GM19463 (cell line): ENCODE measurements around the gene SLC35D1.
"Not testable (repeated sequence)": the region's sequence is repeated elsewhere in the genome, so short reads cannot be mapped to it uniquely, and the experiment has no call there.

Experiments used
- ATAC-seq: cut with Tn5 transposase; IDR thresholded peaks from one replicate; pipeline ENCODE4 v1.9.1; 2021; ENCODE audit warnings: mild to moderate bottlenecking, moderate library complexity; ENCODE audit not compliant: unreplicated experiment

SLC35D1 gene

DNA sequence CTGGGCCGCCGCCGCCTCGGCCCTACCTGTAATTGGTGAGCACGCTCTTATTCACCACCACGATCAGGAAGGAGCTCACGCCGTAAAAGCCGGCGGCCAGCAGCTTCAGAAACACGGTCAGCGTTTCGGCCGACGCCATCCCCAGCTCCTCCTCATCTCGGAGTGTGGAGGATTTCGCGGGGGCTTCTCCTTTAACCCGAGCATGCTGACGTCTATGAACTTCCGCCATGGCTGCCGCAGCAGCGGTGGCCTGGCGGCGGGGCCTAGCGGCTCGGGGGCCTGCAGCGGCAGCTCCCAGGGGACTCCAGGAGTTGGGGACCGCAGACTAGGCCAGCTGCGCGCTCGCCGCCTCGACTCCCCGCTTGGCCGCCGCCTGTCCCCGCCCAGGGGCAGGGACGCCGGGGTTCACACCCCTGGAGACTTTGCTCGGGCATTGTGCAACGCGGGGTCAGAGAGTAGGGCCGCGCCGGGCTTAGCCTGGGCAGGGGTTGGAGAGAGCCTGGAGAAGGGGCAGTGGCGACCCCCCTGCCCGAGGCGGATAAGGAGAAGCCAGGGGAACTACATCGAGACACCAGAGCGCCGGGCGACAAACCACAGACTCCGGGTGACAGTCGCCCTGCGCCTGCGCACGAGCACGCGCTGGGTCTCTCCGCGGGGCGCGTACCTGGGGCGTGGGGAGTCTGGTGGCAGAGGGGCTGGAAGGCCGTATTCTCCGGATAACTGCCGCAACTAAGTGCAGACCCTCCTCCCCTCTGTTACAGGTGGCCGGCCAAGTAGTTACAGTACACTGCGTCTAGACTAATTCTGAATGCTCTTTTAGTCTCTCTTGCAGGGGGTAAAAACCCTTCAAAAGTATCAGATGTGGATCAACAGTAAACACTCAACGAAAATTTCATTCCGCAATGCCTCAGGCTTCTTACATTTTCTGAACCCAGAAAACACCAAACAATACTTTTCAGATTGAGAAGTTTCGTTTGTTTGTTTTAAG is at the start of gene SLC35D1:
Gene SLC35D1, minus strand, starts transcription at position 364 of the 988 bp plus-strand sequence. Its CDS starts 135 bp downstream, at position 229.
- peak; percentile 80 for ATAC-seq

DNA sequence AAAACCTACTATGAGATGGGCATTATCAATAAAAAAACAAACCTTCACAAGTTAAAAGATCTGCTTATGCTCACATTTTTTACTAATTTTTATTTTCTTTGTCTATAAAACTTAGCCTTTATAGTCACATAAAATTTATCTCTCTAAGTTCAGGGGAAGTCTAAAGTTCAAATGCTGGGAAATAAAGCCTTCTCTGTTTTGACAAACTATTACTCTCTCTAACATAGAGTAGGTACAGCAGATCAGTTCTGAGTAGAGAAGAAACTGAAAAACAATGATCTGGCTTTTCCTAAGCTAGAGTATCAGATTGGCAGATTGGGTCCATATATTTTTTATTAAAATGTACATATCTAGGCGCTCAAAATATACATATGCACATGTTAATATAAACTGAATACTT is 49.6 kb upstream of the SLC35D1 start:
- ATAC-seq: no peak

DNA sequence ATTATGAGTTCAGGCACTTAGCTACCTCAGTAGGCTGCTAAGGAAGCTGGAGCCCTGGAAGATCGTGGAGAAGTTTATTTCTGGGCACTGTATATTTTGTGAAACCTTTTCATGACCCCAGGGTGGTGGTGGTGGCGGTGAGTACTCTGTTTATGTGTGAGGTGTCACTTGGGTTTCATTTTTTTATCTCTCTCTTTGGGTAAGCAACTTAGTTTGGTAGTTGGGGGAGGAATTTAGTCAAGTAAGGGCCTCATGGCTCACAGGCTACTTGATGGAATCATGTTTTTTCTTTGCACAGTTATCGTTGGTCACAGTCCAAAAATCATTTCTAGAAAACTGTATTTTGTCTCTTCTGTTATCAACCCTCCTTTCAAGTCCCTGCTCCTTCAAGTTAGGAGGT is 46.9 kb upstream of the SLC35D1 start:
- no peak for ATAC-seq

DNA sequence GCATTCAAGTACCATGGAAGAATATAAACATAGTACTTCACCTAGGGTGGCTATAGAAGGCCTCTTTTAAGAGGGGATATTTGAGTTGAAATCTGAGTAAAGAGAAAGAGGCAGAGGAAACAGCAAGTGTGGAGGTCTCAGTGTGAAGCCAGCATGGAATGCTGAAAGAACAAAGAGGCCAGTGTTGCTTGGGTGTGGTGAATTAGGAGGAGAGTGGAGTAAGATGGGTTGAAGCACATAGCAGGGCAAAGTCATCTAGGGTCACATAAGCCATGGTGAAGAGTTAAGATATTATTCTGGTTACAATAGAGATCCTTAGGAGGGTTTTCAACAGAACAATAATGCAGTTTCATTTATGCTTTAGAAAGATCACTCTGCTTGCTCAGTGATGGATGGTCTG is 43.4 kb upstream of the SLC35D1 start:
- ATAC-seq: no peak

DNA sequence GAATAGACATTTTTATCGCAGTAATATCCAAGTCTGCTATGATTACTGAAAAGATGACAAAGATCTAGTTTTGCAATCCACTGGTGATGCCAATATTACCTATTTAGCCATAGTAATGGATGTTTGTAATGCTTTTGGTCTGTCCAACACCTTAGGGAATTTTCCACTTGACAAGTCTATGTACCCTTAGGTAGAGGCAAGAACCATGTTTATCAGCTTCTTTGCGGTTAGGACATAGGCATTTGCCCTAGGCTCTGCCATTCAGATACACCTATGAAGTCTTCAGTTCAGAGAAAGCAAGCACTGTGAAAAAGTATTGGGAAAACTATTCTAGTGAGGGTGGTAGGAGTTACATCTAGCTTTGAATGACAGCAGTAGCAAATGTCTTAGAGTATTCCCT is 40.2 kb upstream of the SLC35D1 start:
- no peak for ATAC-seq

DNA sequence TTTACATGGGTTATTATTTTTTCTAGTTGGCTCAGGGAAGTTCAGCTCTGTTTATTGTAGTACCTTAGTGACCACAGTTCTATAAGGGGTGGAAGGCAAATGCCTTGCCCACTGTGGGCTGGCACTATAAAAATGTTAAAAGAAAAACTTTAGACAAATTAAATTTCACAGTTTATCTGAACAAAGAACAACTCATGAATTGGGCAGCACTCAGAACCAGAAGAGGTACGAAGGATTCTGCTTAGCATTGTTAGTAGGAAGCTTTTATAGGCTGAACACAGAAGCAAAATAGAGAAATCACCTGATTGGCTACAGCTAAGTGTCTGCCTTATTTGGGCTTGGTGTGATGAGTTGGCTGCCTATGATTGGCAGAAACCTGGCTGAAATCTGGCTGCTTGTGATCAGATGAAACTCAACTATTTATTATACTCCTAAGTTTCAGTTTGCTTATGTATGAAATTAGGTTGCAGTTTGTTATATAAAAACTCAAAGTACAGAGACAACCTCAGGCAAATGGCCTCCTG is 35.8 kb upstream of the SLC35D1 start:
- no peak for ATAC-seq

DNA sequence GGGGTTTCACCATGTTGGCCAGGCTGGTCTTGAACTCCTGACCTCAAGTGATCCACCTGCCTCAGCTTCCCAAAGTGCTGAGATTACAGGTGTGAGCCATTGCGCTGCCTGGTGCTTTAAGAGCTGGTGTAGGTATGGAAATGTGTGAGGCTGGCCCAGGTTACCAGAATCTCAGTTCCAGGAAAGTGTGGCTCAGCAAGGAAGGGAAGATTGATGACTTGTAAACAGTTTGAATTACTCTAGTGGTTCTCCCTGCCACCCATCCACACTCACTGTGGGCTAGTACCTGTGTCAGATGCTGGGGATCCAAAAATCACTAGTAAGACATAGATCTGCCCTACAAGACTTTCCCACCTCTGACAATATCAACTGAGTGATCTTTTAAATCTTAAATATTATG is 34.5 kb upstream of the SLC35D1 start:
- ATAC-seq: no peak

DNA sequence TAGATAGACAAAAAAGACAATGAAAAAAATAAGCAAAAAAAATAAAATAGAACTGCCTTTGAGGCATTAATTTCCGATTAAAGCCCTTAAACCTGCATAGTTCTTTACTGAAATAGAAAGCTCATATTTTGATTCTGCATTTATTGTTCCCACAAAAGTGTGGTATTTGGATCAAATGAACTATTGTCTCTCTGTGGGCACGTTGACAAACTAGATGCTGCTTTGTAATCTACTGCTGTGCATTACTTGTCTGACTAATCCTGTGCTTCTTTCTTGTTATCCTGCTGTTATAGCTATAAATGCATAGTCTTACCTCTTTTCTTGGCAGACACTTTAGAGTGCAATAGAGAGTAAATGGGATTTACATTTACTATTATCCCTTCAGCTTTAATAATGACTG is 31.4 kb upstream of the SLC35D1 start:
- no peak for ATAC-seq

DNA sequence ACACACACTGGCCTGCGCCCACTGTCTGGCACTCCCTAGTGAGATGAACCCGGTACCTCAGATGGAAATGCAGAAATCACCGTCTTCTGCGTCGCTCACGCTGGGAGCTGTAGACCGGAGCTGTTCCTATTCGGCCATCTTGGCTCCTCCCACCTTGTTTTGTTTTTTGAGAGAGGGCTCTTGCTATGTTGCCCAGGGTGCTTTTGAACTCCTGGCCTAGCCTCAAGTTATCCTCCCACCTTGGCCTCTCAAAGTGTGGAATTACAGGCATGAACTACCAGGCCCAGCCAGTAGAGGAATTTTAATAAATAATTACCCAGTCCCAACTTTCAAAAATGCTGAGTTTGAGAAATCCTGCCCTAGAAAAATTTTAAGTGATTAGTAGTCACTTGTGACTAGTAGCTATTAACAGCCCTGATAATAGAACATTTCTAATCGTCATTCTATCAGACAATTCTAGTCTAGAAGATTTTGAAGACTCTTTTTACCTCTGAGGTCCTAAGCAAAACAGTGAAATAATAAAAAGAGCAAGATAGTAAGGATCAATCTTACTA is 30.9 kb upstream of the SLC35D1 start:
- ATAC-seq: no peak

DNA sequence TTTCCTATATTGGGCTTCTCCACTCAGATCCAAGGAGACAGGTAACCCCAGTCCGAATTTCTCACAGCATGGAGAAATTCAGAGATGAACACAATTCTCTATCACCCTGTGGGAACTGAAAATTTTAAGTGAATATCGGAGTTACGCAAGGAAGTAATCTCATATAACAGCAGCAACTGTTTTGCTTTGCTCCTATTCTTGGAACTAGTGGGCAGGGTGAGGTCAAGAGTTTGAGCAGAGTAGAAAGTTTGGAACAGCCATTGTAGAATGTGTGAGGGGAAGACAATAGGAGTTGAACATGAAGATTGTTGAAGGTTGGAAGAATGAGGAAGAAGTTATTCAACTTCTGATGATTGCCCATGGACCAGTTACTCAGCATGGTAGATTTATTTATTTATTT is 24.3 kb upstream of the SLC35D1 start:
- ATAC-seq: no peak

DNA sequence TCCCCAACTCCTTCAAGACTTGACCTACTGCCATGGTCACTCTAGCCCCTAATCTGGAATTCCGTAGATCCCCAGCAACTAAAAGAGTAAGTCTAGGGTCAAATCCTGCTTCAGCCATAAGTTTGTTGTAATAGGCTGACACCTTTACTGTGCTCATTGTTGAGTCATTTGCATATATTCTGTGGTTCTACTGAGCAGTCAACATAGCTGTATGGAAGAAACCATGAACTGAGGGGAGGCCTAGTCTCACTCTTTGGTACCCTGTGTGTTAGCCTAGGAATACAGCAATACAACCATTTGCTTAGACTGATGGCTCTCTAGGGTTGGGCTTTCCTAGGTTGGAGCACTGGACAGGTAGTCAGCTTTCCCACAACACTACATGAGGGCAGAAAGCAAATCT is 23.6 kb upstream of the SLC35D1 start:
- ATAC-seq: no peak

DNA sequence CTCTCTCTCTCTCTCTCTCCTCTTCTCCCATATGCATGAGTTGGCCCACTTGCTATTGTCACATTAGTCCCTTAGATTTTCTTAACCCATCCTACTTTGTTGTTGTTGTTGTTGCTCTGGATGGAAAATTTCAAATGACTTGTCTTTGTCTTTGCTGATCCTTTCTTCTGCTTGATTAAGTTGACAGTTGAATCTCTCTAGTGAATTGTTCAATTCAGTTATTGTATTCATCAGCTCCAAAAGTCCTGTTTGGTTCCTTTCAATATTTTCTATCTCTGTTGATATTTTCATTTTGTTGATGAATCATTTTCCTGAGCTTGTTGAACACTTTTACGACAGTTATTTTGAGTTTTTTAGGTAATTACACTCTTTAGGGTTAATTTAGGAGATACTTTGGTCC is 18.8 kb upstream of the SLC35D1 start:
- no peak for ATAC-seq

DNA sequence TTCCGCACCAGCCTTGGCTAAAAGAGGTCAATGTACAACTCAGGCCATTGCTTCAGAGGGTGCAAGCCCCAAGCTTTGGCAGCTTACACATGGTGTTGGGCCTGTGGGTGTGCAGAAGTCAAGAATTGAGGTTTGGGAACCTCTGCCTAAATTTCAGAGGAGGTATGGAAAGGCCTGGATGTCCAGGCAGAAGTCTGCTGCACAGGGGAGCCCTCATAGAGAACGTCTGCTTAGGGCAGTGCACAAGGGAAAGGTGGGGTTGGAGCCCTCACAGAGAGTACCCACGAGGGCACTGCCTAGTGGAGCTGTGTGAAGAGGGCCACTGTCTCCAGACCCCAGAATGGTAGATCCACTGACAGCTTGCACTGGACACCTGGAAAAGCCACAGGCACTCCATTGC is 13.7 kb upstream of the SLC35D1 start:
- not testable (repeated sequence) for ATAC-seq

DNA sequence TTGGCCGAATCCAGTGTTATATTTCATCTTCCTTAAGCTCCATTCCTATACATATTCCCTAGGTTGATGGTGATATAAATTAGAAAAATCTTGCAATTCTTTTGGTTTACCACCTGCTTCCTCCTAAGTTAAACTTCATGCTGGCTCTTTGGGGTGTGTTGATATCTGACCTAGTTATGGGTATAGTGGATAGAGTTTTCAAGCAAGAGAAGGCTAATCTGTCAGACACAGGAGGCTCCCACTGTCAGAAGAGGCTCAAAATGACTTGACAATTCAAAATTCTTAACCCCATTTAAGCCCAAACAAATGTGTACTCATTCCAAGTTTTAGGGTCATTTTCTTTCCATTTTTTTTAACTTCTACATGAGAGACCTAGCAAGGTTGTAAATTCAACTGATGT is 8.5 kb upstream of the SLC35D1 start:
- no peak for ATAC-seq

DNA sequence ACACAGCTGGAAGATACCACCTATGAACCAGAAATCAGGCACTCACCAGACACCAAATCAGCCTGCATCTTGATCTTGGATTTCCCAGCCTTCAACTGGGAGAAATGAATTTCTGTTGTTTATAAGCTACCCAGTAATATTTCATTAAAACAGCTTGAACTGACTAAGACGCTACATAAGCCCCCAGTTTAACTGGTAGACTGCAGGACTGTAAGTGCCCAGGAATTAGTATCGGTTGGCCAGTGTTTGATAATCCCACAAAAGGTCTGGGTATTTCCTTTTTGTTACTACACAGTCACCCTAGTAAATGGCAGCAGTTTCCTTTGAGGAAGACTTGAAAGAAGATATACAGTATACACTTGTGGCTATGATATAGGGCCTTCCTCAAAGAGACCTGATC is 7.3 kb upstream of the SLC35D1 start:
- no peak for ATAC-seq

DNA sequence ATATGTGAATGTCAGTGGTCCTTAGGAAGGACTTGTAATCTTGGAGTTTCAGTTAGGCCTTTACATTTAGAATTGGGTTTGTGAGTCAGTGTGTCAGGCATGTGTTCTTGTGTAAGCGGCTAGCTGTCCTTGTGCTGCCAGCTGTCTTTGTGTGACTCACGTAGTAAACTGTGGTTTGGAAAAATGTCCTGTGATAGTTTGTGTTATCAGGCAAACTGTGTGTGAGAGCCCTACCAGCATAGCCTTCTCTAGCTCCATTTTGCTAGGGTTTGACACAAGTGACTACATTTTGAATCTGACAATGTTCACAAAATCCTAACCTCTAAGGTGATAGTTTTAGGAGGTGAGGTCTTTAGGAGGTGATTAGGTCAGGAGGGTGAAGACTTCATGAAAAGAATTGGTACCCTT is 6.9 kb upstream of the SLC35D1 start:
- no peak for ATAC-seq

DNA sequence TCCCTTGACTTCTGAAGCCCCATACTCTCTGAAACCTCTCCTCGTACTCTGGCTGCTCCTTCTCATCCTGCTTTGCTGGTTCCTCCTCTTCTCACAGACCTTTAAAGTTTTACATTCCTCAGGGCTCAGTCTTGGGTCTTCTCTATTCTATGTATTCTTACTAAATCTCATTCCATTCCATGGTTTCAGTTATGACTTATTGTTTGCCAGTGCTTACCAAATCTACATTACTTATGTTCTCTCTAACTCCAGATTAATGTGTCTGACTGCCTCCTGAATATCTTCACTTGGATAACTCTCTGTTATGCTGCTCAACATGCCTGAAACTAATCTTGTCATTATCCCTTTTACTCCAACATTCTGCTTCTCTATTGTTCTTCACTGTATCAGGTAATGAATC is 5.4 kb upstream of the SLC35D1 start:
- no peak for ATAC-seq

DNA sequence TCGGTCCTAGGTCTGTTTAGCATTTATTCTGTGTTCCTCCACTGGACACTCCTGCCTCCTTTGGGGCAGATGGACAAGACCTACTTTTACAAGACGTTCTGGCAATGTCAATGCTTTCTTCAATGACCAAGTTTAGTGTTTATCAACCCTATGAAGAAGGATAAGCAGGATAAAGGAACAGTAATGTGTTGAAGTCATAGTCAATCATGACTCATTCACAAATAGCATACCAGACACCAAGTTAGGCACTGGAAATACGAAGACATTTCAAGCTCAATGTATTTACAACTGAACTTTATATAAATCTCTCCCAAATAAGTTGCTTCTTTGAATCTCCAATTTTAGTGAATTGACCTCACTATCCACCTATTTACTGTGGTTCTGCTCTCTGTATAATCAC is 4.8 kb upstream of the SLC35D1 start:
- no peak for ATAC-seq

DNA sequence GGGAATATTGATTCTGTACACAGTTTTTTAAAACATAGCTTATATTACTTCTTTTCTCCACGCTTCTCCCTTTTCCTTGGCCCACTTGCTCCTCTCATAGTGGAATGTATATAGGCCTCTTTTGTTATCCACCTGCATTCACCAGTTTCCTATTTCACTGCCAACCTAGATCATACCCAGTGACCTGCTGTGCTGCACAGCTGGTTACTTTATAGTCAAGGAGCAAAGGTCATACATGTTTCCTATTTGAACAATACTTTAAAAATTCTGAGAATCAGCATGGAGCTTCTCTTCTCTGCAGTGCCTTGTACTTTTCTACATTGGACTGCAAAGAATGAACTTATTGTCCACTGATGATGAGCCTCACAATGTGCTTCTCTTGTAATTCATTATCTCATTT is 4.3 kb upstream of the SLC35D1 start:
- ATAC-seq: no peak

DNA sequence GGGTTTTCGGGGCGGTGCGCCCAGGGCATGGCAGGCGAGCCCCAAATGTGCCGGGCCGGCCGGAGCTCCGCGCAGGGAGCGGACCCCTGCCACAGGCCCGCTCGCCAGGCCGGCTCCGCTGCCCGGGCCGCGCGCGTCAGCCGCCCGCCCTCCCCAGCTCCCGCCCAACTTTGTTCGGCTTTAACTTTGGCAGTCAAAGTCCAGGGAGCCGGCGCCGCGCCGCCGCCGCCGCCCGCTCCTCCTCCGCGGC is 488 bp downstream of the SLC35D1 start:
- peak; percentile 29 for ATAC-seq

DNA sequence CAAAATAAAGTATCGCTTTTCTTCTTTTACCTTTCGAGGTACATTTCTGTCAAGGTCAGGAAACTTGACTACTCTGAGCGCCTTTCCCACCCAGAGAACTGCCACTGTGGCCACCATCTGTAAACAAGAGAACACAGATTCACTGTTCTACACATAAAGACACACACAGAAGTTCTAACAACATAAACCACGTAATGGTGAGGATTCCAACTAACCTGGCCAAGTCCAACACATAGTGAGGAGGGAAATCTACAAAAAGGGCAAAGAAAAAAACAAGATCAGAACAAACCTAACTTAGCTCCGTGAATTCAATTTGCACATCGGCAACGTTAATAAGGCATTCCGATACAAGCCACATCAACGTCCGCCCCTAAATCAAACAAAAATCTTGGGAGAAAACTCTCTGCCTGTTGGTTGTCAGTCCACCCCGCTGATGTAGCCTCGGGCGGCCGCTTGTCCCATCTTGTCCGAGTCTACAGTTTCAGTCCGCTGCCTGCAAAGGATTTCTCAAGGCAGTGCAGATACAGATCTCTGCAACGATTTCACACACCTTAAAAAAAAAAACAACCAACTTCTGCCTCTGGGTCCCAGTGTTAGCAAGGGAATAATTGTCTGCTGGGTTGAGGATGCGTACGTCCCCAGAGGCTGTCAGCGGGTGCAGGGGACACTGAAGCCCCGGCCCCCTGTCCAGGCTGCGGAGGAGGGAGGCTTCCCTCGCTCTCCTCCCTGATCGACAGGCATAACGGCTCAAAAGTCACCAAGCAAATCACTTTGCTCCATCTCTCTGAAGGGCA is 1.0 kb downstream of the SLC35D1 start:
- peak; percentile 2 for ATAC-seq

DNA sequence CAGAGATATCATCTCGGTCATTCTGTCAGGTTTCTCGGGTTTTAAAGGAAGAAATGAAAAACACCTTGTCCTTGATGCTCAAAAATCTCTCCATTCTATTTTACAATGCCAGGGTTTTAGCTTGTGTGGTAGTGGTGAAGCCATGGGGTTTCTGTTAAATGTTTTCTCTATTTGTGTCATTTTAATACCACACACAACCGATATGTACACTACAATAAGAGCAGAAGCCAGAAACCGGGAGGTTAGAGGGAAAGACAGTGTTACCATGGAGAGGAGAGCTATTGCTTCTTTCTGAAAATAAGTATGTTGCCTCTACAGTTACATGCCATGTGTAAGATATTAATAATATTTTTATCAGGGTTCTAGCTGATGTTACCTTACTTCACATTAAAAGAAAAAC is 2.8 kb downstream of the SLC35D1 start:
- ATAC-seq: no peak
